ENCODE data around the gene SUGCT. TPM values are rescaled to one million over a fixed set of nuclear protein-coding genes. Genes with fewer than 3 reads are reported as not detected.

Gene SUGCT
- total and polyA plus RNA-seq, 9 of the 15 experiments (the other 6 are each of a cell fraction or from before 2014, with no cell fraction given) = 0.58 to 2.5 (median 1.4) TPM

- DNase-seq (ENCODE audit: extremely low read depth in 1 of 4, low spot score in 3 of 4) (no peak), FAIRE-seq (no peak), ATAC-seq (no peak)
- Histone ChIP-seq H4K20me1 (replicated peaks; ENCODE audit: control insufficient read depth, insufficient read depth, low read length) (no peaks in the 10 kb centered on the region), H3K79me2 (ENCODE audit: control insufficient read depth, insufficient read depth, low read length) (no peaks in the 10 kb centered on the region), H3K9ac (ENCODE audit: insufficient read depth in 1 of 2, low read depth in 2 of 2, low read length in 2 of 2) (no peak overlapping the region), H3K27ac (ENCODE audit: extremely low read depth, low read depth, low read length) (no peak overlapping the region), H3K4me1 (replicated peaks in 1 of 2; ENCODE audit: control insufficient read depth in 2 of 2, insufficient read depth in 2 of 2, low read length in 2 of 2) (no peaks in the 10 kb centered on the region), H3K9me3 (replicated peaks; ENCODE audit: control insufficient read depth, insufficient read depth, low read depth, low read length) (no peaks in the 10 kb centered on the region), H3K9me1 (ENCODE audit: control insufficient read depth, insufficient read depth, low read length) (no peaks in the 10 kb centered on the region), H3K4me2 (ENCODE audit: insufficient read depth, low read length) (no peak overlapping the region), H3K4me3 (no peak overlapping the region), H3K36me3 (ENCODE audit: control insufficient read depth, insufficient read depth, low read length) (no peaks in the 10 kb centered on the region), H2AFZ (ENCODE audit: low read depth, low read length) (no peak overlapping the region), H3K27me3 (ENCODE audit: control insufficient read depth in 2 of 2, insufficient read depth in 2 of 2, low read length in 2 of 2) (peaks cover 10% of the 10 kb centered on the region in 2 experiments; a peak in 4 of 5 replicates)
- ChIA-PET POLR2A (no interaction called here), CTCF (ENCODE audit: low intra/inter-chr PET ratio) (no interaction called here)
- whole genome bisulfite sequencing (ENCODE audit: insufficient coverage, low coverage, missing lambda C conversion rate) = 8% methylated on average over 1 of the region's 1 CpG
- intact Hi-C loops (cut with micrococcal nuclease) = no loop called here
- no TSS peak for BruUV-seq (replicated peaks)
- no peak for TF ChIP-seq ZNF609 (CRISPR knock-in tag; IDR thresholded peaks at IDR 0.05; ENCODE audit: borderline replicate concordance)
- no peak for TF ChIP-seq ZNF561 (CRISPR knock-in tag; conservative IDR thresholded peaks at IDR 0.05)
- no peak for TF ChIP-seq CBFA2T2 (conservative IDR thresholded peaks at IDR 0.05)
- TF ChIP-seq PRPF4 (IDR thresholded peaks at IDR 0.05; ENCODE audit: insufficient read depth, low read depth, low read length, poor library complexity, severe bottlenecking) = no peak
- TF ChIP-seq ESRRA (IDR thresholded peaks at IDR 0.05; ENCODE audit: borderline replicate concordance, low read depth) = no peak
- no peak for TF ChIP-seq ZNF699 (CRISPR knock-in tag; IDR thresholded peaks at IDR 0.05; ENCODE audit: insufficient replicate concordance)
- no peak for TF ChIP-seq MAFF (IDR thresholded peaks at IDR 0.05; ENCODE audit: low read length)
- no peak for TF ChIP-seq KLF10 (CRISPR knock-in tag; IDR thresholded peaks at IDR 0.05)
- no peak for TF ChIP-seq HNRNPH1 (optimal IDR thresholded peaks at IDR 0.05; ENCODE audit: low read depth, low read length)
- no peak for TF ChIP-seq ZNF449 (CRISPR knock-in tag; IDR thresholded peaks at IDR 0.05)
- no peak for TF ChIP-seq ZNF76 (CRISPR knock-in tag; IDR thresholded peaks at IDR 0.05; ENCODE audit: borderline replicate concordance)
- no peak for TF ChIP-seq TRIM25 (IDR thresholded peaks at IDR 0.05; ENCODE audit: borderline replicate concordance)
- in situ Hi-C loops (cut with MboI) = no loop called here
Measured at GRCh38 chr7:40151504-40151903, 16.7 kb downstream of the SUGCT start.

Data from K562 (cell line).